GM21723 (cell line): ENCODE results near the gene LGALS14.

ENCODE experiments used
- ATAC-seq: cut with Tn5 transposase; IDR thresholded peaks from one replicate; pipeline ENCODE4 v1.9.1; 2021; ENCODE audit warnings: mild to moderate bottlenecking, moderate library complexity; ENCODE audit not compliant: unreplicated experiment

Gene LGALS14

GRCh38 chr19:39740395-39740794 lies 36.1 kb downstream of the LGALS14 start:
- no peak for ATAC-seq

GRCh38 chr19:39745643-39746042 lies 41.4 kb downstream of the LGALS14 start:
- no peak for ATAC-seq

GRCh38 chr19:39746836-39747529 lies 42.7 kb downstream of the LGALS14 start:
- no peak for ATAC-seq

GRCh38 chr19:39749981-39750380 lies 45.7 kb downstream of the LGALS14 start:
- ATAC-seq: no peak

GRCh38 chr19:39752390-39752789 lies 48.1 kb downstream of the LGALS14 start:
- no peak for ATAC-seq

- ATAC-seq: no peak
These were observed 48.5 kb downstream of the LGALS14 start for GRCh38 chr19:39752795-39753194.

GRCh38 chr19:39754544-39754943 lies 50.3 kb downstream of the LGALS14 start:
- no peak for ATAC-seq

GRCh38 chr19:39754971-39755370 lies 50.7 kb downstream of the LGALS14 start:
- ATAC-seq: no peak
